HG02623 (cell line): ENCODE results near the gene FAM227B.

Experiments
- ATAC-seq: cut with Tn5 transposase; IDR thresholded peaks from one replicate; pipeline ENCODE4 v1.9.1; 2021; ENCODE audit warnings: moderate library complexity; ENCODE audit not compliant: unreplicated experiment

The FAM227B gene

GRCh38 chr15:49303003-49303402, 317.6 kb downstream of the FAM227B start:
- no peak for ATAC-seq

GRCh38 chr15:49301562-49301961, 319.1 kb downstream of the FAM227B start:
- ATAC-seq, result no peak

DNA sequence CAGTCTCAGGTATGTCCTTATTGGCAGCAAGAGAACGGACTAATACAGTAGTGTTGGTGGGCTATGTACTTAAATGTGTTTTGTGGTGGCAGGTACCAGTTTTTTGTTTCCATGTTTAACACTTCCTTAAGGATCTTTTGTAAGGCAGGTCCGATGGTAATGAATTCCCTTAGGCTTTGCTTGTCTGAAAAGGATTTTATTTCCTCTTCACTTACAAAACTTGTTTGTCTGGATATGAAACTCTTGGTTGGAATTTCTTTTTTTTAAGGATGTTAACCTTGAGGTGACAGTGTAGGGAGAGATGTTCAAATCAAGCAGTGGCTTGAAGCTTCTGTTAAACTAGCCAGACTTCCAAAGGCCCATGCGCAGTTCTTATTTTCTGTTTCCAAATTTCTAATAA, 319.8 kb downstream of the FAM227B start:
- no peak for ATAC-seq

- ATAC-seq, result no peak
These were observed 323.0 kb downstream of the FAM227B start for GRCh38 chr15:49297584-49297983.

- no peak for ATAC-seq
These were observed 324.4 kb downstream of the FAM227B start for GRCh38 chr15:49296258-49296657.

GRCh38 chr15:49293941-49294340, 326.7 kb downstream of the FAM227B start:
- no peak for ATAC-seq

DNA sequence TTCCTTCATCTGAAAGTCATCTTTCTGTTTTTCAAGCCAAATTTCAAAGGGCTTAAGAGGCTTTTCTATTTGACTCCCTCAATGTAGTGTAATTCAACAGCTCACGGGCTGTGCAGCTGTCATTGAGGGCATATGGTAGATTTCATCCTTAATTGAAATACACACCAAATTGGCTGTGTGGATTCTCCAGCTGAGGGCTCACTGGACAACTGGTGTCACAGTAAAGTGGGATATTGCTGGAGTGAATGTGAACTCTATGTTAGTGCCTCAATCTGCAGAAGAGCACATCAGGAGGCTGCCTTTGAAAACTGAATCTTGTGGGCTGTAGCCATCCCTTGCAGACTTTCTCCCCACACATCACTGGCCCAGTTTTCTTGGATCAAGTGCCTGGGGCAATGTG, 330.4 kb downstream of the FAM227B start:
- ATAC-seq, result no peak

DNA sequence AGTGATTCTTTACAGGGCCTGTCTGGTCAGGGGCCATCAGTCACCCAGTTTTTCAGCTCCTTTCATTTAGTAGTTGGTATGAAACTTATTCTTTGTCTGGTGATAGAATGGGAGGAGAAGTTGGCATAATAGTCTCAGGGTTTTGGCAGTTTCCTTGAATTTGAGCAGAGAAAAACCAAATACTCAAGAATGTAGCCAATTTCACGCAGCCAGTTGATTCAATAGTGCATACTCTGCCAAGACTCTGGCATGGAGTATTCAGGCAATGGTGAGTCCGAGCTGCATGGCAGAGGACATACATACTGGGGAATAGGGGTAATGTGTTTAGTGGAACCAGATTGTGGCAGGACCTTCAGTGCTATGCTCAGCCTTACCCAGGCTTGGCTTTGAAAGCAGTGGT, 332.2 kb downstream of the FAM227B start:
- no peak for ATAC-seq

DNA sequence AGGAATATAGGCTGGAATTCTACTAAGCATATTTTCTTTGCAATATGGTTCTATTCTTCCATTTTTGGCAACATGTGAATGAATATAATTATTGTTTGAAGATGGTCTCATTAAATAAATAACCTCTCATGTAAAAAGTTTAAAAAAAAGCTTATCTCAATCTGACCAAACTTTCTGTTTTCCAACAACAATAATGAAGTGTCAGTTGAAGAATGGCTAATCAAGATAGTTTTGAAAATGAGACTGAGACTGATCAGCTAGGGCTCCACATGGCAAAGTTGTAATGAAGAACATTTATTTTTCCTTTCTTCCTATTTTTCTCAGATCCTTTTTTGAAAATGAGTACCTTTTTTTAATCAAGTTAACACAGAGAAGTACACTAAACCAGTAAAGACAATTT, 333.1 kb downstream of the FAM227B start:
- ATAC-seq, result no peak

DNA sequence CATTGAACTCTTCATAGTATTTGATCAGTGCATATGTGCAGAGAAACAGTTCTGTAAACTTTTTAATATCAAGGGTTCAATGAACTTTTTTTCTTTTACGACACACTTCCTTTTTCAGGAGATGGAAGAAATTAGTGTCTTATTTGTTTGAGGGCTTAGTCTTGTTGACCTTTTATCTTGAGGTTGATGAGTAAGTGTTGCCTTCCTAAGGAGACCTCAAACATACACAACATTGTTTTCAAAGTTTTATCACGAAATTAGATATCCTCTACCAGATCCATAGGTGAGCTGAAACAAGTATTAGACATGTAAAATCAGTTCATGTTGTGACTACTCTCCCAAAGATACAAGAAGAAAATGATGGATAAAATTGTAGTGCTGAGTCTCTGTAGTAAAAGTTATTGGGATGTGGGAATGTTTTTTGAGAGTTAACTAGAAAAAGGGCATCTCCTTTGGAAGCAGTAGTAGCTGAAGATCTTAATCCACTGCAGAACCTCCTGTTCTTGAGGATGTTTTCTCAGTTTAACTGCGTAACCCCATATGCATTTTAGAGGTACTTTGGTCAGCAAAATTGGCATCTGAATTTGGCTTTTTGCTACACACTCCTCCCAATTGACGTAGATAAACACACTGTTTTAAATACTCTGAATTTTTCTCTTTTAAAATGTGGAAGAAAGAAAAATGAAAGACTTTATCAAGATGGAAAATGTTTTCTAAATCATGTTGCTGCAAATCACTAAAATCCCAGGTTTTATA, 333.8 kb downstream of the FAM227B start:
- no peak for ATAC-seq

DNA sequence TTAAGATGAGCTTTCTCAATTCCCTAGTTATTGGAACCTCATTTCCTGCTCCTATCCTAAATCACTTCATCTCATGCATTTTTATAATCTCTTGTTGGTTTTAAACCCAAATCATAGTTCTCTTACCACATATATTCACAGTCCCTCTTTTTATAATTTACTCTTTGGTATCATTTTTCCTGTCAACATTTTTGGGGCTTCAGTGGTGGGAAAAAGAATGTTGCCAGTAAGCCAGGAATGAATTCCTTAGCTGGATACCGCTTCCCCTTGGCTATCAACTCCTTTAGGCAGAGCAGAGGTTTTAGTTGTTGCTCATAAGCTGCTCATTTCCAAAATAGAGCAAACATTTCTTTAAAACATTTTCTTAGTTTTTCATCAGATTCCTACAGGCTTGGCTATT, 338.3 kb downstream of the FAM227B start:
- no peak for ATAC-seq

DNA sequence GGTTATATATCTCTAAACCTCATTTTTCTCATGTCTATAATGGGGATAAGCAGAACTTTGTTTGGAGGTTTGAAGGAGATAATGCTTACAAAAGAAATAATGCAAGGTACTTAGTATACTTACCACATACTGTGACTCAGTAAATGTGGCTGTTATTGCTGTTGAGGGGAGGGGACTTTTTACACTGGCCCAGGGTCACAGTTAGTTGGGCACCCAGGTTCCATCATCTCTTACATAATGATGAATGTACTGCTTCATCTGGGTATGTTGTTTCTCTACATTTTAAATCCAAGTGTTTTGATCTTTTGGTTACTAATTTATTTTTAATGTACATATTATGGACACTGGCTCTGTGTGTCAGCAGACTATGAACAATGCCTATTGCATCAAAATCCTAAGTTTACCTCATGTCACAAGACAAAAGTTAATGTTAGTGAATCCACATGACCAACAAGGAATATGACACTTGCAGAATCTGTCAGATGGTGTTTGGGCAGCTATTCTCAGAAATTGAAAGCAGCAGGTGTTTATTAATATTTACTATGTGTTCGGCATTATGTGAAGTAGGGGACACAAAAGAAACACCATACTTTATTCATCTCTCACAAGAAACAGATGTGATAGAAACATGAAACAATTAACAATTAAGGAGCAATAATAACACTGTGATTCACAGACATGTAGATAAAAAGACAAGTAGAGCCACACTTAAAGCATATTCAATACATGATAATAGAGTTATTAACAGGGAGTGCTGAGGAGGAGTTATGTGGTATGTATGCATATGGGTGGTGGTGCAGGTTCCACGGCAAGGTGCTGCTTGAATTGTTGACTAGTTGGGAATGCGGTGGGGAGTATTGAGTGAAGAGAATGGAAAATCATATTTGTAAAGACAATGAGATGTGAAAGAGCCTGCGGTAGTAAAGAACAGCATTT, 340.8 kb downstream of the FAM227B start:
- no peak for ATAC-seq

DNA sequence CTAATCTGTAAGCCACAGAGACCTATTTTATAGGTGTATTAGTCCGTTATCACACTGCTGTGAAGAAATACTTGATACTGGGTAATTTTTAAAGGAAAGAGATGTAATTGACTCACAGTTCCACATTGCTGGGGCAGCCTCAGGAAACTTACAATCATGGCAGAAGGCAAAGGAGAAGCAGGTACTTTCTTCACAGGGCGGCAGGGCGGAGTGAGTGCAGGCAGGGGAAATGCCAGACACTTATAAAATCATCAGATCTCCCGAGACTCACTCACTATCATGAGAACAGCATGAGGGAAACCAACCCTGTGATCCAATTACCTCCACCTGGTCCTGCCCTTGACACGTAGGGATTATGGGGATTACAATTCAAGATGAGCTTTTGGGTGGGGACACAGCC, 341.9 kb downstream of the FAM227B start:
- ATAC-seq, result no peak
